GM12864 (cell line): ENCODE data around the gene ECPAS.
A peak's percentile ranks its signal among the peaks of the same experiment; 100 is the strongest.

Source experiments
- DNase-seq: peaks from one replicate; pipeline ENCODE4 v3.0.0-alpha.2; 2011; ENCODE audit warnings: low read depth
- H3K4me3 ChIP-seq: 2 replicates; pipeline ENCODE4 v1.5.1; 2011; ENCODE audit warnings: mild to moderate bottlenecking, low read depth, low read length, control low read depth
- CTCF ChIP-seq: IDR thresholded peaks from 2 replicates; pipeline ENCODE4 v1.5.1; 2011; ENCODE audit warnings: low read depth, mild to moderate bottlenecking, moderate library complexity, low read length, control low read depth, inconsistent platforms; ENCODE audit errors: missing control alignments

Gene ECPAS

DNA sequence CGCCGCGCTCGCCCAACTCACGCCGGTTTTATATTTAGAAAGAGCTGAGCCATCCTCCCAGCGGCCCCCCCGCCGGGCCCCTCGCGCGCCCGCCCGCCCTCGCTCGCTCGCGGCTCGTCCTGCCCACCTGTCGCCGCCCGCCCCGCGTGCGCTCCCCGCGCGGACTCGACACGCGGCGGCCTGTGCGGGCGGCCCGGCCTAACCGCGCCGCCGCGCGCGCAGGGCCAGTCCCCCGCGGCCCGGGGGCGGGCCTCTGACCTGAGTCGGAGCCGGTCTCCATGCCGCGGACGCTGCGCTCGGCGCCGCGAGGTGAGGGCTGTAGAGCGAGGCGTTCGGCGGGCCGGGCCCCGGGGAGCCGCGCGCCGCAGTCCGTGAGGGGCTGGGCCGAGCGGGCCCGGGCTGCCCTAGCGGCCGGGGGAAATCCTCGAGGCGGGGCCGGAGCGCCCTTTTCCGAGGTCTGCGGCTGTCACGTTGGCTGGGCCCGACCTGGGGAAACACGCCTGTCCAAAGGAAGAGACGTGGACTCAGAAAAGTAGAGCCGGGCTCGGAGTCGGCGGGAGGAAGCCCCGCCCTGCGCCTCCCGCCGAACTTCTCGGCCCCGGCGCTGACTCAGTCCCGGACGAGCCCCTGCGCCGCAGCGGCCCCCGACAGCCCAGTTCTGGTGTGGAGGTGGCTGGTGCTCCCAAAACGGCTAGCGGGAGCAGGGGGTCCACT lies at the start of gene ECPAS:
ECPAS (minus strand) TSS at position 526 of the 714 bp plus-strand sequence. CDS start 11,465 bp downstream, outside the sequence.
- H3K4me3 ChIP-seq, result peak within 1 kb of the TSS; percentile 81
- TF ChIP-seq CTCF, result no peak
- peak; percentile 40 for DNase-seq

DNA sequence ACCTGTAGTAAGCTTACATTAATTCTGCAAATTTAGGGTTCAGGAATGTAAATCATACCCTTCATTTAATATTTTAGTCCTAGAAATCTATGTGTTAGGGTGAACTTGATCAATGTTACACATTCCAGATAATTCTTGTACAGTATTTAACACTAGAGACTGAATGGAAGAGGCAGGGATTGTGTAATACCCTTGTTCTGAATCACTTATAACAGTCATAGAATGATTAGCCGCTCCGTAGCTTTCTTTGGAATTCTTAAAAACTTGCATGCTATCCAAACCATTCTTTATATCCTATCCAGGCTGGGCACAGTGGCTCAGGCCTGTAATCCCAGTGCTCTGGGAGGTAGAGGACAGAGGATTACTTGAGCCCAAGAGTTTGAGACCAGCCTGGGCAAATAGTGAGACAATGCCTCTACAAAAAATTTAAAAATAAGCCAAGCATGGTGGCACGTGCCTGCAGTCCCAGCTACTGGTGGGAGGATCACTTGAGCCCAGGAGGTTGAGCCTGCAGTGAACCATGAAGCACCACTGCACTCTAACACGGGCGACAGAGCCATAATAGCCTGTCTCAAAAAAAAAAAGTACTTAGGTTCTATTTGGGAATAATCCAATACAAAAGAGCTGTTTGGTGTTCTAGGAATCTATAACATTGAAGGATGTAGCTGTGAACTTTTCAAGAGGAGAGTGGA lies 49.1 kb upstream of the ECPAS start:
- H3K4me3 ChIP-seq, result no peak overlapping the region
- TF ChIP-seq CTCF, result no peak
- no peak for DNase-seq

- TF ChIP-seq CTCF, result no peak
- no peak for DNase-seq
- H3K4me3 ChIP-seq, result no peak overlapping the region
These were observed 47.5 kb upstream of the ECPAS start for GRCh38 chr9:111531716-111532115.

GRCh38 chr9:111529787-111530186 lies 45.6 kb upstream of the ECPAS start:
- no peak for DNase-seq
- H3K4me3 ChIP-seq, result no peak overlapping the region
- TF ChIP-seq CTCF, result no peak

DNA sequence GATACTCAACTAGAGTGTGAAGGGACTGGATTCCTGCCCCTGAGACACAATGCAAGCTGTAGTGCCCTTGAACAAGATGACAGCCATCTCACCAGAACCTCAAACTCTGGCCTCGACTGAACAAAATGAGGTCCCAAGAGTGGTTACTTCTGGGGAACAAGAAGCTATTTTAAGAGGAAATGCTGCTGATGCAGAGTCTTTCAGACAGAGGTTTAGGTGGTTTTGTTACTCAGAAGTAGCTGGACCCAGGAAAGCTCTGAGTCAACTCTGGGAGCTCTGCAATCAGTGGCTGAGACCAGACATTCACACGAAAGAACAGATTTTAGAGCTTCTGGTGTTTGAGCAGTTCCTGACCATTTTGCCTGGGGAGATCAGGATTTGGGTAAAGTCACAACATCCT lies 43.2 kb upstream of the ECPAS start:
- H3K4me3 ChIP-seq, result no peak overlapping the region
- DNase-seq, result no peak
- no peak for TF ChIP-seq CTCF

- DNase-seq, result no peak
- H3K4me3 ChIP-seq, result peak within 1 kb of the TSS; percentile 57
- no peak for TF ChIP-seq CTCF
These were observed 41.1 kb upstream of the ECPAS start, which contains the start of gene ZNF483 for GRCh38 chr9:111525056-111525977. Gene ZNF483, plus strand, starts transcription at chr9:111525179. Its CDS starts 2,217 bp downstream, at chr9:111527396.
